NCI-H2107 treated with DMSO at 0.1 percent for 48 hours (cell line): ENCODE measurements around the gene TARS3.

Experiments used
- DNase-seq: peaks from one replicate; lab custom pipeline; 2025; ENCODE audit not compliant: unreplicated experiment; lab: John Stamatoyannopoulos, UW

TARS3 gene

GRCh38 chr15:101702077-101702476, 22.2 kb downstream of the TARS3 start:
- DNase-seq, result no peak

- no peak for DNase-seq
Observed at GRCh38 chr15:101698314-101698713, 26.0 kb downstream of the TARS3 start.

GRCh38 chr15:101697488-101697887, 26.8 kb downstream of the TARS3 start:
- no peak for DNase-seq

GRCh38 chr15:101696829-101697228, 27.4 kb downstream of the TARS3 start:
- DNase-seq, result no peak

GRCh38 chr15:101694261-101694660, 30.0 kb downstream of the TARS3 start:
- DNase-seq, result no peak

- DNase-seq, result no peak
Observed at GRCh38 chr15:101692801-101693598, 31.3 kb downstream of the TARS3 start.

GRCh38 chr15:101689901-101690300, 34.4 kb downstream of the TARS3 start:
- no peak for DNase-seq

GRCh38 chr15:101686718-101687117, 37.6 kb downstream of the TARS3 start:
- DNase-seq, result no peak

- no peak for DNase-seq
Observed at GRCh38 chr15:101684877-101685276, 39.4 kb downstream of the TARS3 start.

- no peak for DNase-seq
Observed at GRCh38 chr15:101684384-101684783, 39.9 kb downstream of the TARS3 start.

GRCh38 chr15:101679806-101680205, 44.5 kb downstream of the TARS3 start:
- DNase-seq, result no peak

GRCh38 chr15:101676921-101677329, 47.3 kb downstream of the TARS3 start:
- no peak for DNase-seq

- no peak for DNase-seq
Observed at GRCh38 chr15:101675796-101676582, 48.3 kb downstream of the TARS3 start.

GRCh38 chr15:101675015-101675414, 49.3 kb downstream of the TARS3 start:
- no peak for DNase-seq

GRCh38 chr15:101672298-101672697, 52.0 kb downstream of the TARS3 start:
- no peak for DNase-seq

GRCh38 chr15:101669744-101670143, 54.5 kb downstream of the TARS3 start:
- DNase-seq, result no peak

- DNase-seq, result no peak
Observed at GRCh38 chr15:101667881-101668280, 56.4 kb downstream of the TARS3 start.

GRCh38 chr15:101664303-101664913, 59.9 kb downstream of the TARS3 start:
- no peak for DNase-seq

GRCh38 chr15:101662203-101662602, 62.1 kb downstream of the TARS3 start:
- DNase-seq, result no peak

GRCh38 chr15:101660005-101660404, 64.3 kb downstream of the TARS3 start:
- no peak for DNase-seq

GRCh38 chr15:101657968-101658784, 66.1 kb downstream of the TARS3 start:
- DNase-seq, result peak; percentile 40
